K562 (cell line): ENCODE results near the gene LAMTOR4. TPM values are rescaled to one million over a fixed set of nuclear protein-coding genes. Genes with fewer than 3 reads are reported as not detected.

ENCODE experiments used
- CTBP1 ChIP-seq: fragments of 450-650 bp; IDR thresholded peaks from 2 replicates; pipeline ENCODE4 v1.6.1; 2016; ENCODE audit warnings: borderline replicate concordance
- EP300 ChIP-seq: IDR thresholded peaks from 2 replicates; pipeline ENCODE4 v1.6.1; 2012; ENCODE audit warnings: low read length, improper control_type of control experiment
- GATA2 ChIP-seq: sonication (generic); formaldehyde crosslinking; IDR thresholded peaks from 2 replicates; pipeline ENCODE4 v1.4.0; 2020; ENCODE audit warnings: mild to moderate bottlenecking, missing genetic modification reagents
- LCOR ChIP-seq: sonication (generic); formaldehyde crosslinking; IDR thresholded peaks from 2 replicates; pipeline ENCODE4 v1.8.0; 2022; ENCODE audit warnings: mild to moderate bottlenecking, missing genetic modification reagents
- NR4A1 ChIP-seq, 2 experiments: fragments of 250-450 bp in 1 of 2; fragments of 450-650 bp in 1 of 2; sonication (Bioruptor Pico) in 1 of 2; IDR thresholded peaks; 2 replicates each; pipeline versions ENCODE4 v1.4.0 to v1.6.1; 2016 to 2020; ENCODE audit warnings: mild to moderate bottlenecking in 2 of 2, missing compliant biosample characterization in 1 of 2, missing genetic modification characterization in 1 of 2, moderate library complexity in 1 of 2
- PHF8 ChIP-seq: fragments of 200-600 bp; sonication (generic); IDR thresholded peaks from 2 replicates; pipeline ENCODE4 v1.6.1; 2012; ENCODE audit warnings: mixed run types, mild to moderate bottlenecking, inconsistent platforms, low read length, moderate library complexity, borderline replicate concordance
- POLR2B ChIP-seq: fragments of 450-650 bp; IDR thresholded peaks from 2 replicates; pipeline ENCODE4 v1.6.1; 2018; ENCODE audit warnings: low read depth; ENCODE audit not compliant: partially characterized antibody
- SMARCA4 ChIP-seq: fragments of 450-650 bp; IDR thresholded peaks from 2 replicates; pipeline ENCODE4 v1.6.1; 2016
- SMARCA5 ChIP-seq: fragments of 450-650 bp; IDR thresholded peaks from 2 replicates; pipeline ENCODE4 v1.6.1; 2016
- SPI1 ChIP-seq: IDR thresholded peaks from 2 replicates; pipeline ENCODE4 v1.6.1; 2011; ENCODE audit warnings: low read depth, low read length, control low read depth, borderline replicate concordance
- SRF ChIP-seq, 2 experiments: fragments of 250-450, 450-650 bp in 1 of 2; sonication (Bioruptor Pico) in 1 of 2; sonication (generic) in 1 of 2; formaldehyde crosslinking; IDR thresholded peaks; 2 replicates each; pipeline versions ENCODE4 v1.5.0 to v1.5.1; 2020 to 2022; ENCODE audit warnings: mild to moderate bottlenecking in 1 of 2, missing genetic modification reagents in 1 of 2
- XRCC3 ChIP-seq: fragments of 450-650 bp; IDR thresholded peaks from 2 replicates; pipeline ENCODE4 v1.6.1; 2017; ENCODE audit warnings: mild to moderate bottlenecking, moderate library complexity
- ZNF445 ChIP-seq: fragments of 250-450 bp; sonication (Bioruptor Pico); IDR thresholded peaks from 2 replicates; pipeline ENCODE4 v1.4.0; 2020; ENCODE audit warnings: low read depth, mild to moderate bottlenecking, moderate library complexity
- polyA plus RNA-seq, 8 experiments: library from polyadenylated mRNA; depleted of rRNA in 4 of 8; stranded (reverse) in 5 of 8; unstranded in 3 of 8; fragments of >200 nt; fragmentation: Nextera tagmentation in 2 of 8; fragmentation: Illumina TruSeq in 1 of 8; extraction: Ambion mirVana in 2 of 8; extraction: Trizol in 1 of 8; gene quantifications; 2 replicates each; pipeline versions ENCODE4 v1.2.1 to v1.2.3, GENCODE V29; 2011 to 2014; ENCODE audit warnings: inconsistent platforms in 1 of 8, missing spikeins in 1 of 8
- total RNA-seq, 7 experiments: library from RNA; depleted of rRNA in 6 of 7; stranded (reverse); fragments of >200 nt in 6 of 7; fragmentation: Illumina TruSeq in 2 of 7; extraction: Trizol in 2 of 7; gene quantifications; 2 replicates each; pipeline versions ENCODE4 v1.2.1 to v1.2.3, GENCODE V29; 2011 to 2021; ENCODE audit warnings: low replicate concordance in 1 of 7
- TF ChIP-seq, protein P1 (sequence below): IDR thresholded peaks from 3 replicates; pipeline ENCODE4 v1.6.1; 2011; ENCODE audit warnings: borderline replicate concordance, mild to moderate bottlenecking; ENCODE audit not compliant: insufficient read length, insufficient read depth
- TF ChIP-seq, protein P2 (sequence below): fragments of 450-650 bp; IDR thresholded peaks from 2 replicates; pipeline ENCODE4 v1.6.1; 2016; ENCODE audit warnings: mild to moderate bottlenecking, moderate library complexity
- TF ChIP-seq, protein P3 (sequence below): sonication (generic); formaldehyde crosslinking; IDR thresholded peaks from 2 replicates; pipeline ENCODE4 v1.8.0; 2022; ENCODE audit warnings: missing genetic modification reagents, mild to moderate bottlenecking, moderate library complexity, borderline replicate concordance

LAMTOR4 gene
- total and polyA plus RNA-seq, 9 of the 15 experiments (the other 6 are each of a cell fraction or from before 2014, with no cell fraction given): 79.6 to 314 (median 195) TPM

DNA sequence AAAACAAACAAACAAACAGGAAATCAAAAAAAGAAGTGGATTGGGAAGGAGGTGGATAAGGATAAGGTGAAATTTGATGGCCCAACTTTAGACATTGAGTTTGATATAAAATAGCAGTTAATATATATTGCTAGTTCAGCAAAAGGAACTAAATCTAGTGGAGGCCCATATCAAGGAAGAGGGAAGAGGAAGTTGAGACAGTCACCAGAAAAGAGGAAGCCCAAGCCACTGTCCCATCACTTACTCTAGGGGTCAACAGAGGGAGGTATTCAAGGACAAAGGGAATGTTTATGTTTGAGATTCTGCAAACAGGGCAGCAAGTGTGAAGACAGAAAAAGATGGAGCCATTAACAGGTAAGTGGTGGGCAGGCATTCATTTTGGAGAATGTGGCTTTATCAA lies 3.7 kb downstream of the LAMTOR4 start (continued):
- TF ChIP-seq SRF (CRISPR knock-in tag; IDR thresholded peaks at IDR 0.05) (peak in 1 of 2 experiments; percentile 83; a peak in 1 of 4 replicates), SMARCA5 (peak; percentile 39; the same call in 1 of the 2 replicates), PHF8 (no peak), LCOR (CRISPR knock-in tag) (no peak), ZNF445 (no peak), CTBP1 (peak; percentile 88), POLR2B (no peak), SMARCA4 (peak; percentile 51; the same call in 1 of the 2 replicates), SPI1 (peak; percentile 100), NR4A1 (CRISPR knock-in tag; IDR thresholded peaks at IDR 0.05) (no peak), NR4A1 (tag; IDR thresholded peaks at IDR 0.05) (no peak), GATA2 (CRISPR knock-in tag) (no peak), XRCC3 (no peak), EP300 (peak; percentile 42; the same call in 1 of the 2 replicates)
- TF ChIP-seq, protein P1, sequence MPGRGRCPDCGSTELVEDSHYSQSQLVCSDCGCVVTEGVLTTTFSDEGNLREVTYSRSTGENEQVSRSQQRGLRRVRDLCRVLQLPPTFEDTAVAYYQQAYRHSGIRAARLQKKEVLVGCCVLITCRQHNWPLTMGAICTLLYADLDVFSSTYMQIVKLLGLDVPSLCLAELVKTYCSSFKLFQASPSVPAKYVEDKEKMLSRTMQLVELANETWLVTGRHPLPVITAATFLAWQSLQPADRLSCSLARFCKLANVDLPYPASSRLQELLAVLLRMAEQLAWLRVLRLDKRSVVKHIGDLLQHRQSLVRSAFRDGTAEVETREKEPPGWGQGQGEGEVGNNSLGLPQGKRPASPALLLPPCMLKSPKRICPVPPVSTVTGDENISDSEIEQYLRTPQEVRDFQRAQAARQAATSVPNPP: no peak
- TF ChIP-seq, protein P2, sequence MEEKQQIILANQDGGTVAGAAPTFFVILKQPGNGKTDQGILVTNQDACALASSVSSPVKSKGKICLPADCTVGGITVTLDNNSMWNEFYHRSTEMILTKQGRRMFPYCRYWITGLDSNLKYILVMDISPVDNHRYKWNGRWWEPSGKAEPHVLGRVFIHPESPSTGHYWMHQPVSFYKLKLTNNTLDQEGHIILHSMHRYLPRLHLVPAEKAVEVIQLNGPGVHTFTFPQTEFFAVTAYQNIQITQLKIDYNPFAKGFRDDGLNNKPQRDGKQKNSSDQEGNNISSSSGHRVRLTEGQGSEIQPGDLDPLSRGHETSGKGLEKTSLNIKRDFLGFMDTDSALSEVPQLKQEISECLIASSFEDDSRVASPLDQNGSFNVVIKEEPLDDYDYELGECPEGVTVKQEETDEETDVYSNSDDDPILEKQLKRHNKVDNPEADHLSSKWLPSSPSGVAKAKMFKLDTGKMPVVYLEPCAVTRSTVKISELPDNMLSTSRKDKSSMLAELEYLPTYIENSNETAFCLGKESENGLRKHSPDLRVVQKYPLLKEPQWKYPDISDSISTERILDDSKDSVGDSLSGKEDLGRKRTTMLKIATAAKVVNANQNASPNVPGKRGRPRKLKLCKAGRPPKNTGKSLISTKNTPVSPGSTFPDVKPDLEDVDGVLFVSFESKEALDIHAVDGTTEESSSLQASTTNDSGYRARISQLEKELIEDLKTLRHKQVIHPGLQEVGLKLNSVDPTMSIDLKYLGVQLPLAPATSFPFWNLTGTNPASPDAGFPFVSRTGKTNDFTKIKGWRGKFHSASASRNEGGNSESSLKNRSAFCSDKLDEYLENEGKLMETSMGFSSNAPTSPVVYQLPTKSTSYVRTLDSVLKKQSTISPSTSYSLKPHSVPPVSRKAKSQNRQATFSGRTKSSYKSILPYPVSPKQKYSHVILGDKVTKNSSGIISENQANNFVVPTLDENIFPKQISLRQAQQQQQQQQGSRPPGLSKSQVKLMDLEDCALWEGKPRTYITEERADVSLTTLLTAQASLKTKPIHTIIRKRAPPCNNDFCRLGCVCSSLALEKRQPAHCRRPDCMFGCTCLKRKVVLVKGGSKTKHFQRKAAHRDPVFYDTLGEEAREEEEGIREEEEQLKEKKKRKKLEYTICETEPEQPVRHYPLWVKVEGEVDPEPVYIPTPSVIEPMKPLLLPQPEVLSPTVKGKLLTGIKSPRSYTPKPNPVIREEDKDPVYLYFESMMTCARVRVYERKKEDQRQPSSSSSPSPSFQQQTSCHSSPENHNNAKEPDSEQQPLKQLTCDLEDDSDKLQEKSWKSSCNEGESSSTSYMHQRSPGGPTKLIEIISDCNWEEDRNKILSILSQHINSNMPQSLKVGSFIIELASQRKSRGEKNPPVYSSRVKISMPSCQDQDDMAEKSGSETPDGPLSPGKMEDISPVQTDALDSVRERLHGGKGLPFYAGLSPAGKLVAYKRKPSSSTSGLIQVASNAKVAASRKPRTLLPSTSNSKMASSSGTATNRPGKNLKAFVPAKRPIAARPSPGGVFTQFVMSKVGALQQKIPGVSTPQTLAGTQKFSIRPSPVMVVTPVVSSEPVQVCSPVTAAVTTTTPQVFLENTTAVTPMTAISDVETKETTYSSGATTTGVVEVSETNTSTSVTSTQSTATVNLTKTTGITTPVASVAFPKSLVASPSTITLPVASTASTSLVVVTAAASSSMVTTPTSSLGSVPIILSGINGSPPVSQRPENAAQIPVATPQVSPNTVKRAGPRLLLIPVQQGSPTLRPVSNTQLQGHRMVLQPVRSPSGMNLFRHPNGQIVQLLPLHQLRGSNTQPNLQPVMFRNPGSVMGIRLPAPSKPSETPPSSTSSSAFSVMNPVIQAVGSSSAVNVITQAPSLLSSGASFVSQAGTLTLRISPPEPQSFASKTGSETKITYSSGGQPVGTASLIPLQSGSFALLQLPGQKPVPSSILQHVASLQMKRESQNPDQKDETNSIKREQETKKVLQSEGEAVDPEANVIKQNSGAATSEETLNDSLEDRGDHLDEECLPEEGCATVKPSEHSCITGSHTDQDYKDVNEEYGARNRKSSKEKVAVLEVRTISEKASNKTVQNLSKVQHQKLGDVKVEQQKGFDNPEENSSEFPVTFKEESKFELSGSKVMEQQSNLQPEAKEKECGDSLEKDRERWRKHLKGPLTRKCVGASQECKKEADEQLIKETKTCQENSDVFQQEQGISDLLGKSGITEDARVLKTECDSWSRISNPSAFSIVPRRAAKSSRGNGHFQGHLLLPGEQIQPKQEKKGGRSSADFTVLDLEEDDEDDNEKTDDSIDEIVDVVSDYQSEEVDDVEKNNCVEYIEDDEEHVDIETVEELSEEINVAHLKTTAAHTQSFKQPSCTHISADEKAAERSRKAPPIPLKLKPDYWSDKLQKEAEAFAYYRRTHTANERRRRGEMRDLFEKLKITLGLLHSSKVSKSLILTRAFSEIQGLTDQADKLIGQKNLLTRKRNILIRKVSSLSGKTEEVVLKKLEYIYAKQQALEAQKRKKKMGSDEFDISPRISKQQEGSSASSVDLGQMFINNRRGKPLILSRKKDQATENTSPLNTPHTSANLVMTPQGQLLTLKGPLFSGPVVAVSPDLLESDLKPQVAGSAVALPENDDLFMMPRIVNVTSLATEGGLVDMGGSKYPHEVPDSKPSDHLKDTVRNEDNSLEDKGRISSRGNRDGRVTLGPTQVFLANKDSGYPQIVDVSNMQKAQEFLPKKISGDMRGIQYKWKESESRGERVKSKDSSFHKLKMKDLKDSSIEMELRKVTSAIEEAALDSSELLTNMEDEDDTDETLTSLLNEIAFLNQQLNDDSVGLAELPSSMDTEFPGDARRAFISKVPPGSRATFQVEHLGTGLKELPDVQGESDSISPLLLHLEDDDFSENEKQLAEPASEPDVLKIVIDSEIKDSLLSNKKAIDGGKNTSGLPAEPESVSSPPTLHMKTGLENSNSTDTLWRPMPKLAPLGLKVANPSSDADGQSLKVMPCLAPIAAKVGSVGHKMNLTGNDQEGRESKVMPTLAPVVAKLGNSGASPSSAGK: no peak
- TF ChIP-seq, protein P3, sequence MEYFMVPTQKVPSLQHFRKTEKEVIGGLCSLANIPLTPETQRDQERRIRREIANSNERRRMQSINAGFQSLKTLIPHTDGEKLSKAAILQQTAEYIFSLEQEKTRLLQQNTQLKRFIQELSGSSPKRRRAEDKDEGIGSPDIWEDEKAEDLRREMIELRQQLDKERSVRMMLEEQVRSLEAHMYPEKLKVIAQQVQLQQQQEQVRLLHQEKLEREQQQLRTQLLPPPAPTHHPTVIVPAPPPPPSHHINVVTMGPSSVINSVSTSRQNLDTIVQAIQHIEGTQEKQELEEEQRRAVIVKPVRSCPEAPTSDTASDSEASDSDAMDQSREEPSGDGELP (CRISPR knock-in tag): no peak
